ENCODE measurements around the gene MASP2.
"Not testable (repeated sequence)": the region's sequence is repeated elsewhere in the genome, so short reads cannot be mapped to it uniquely, and the experiment has no call there.

The MASP2 gene

DNA sequence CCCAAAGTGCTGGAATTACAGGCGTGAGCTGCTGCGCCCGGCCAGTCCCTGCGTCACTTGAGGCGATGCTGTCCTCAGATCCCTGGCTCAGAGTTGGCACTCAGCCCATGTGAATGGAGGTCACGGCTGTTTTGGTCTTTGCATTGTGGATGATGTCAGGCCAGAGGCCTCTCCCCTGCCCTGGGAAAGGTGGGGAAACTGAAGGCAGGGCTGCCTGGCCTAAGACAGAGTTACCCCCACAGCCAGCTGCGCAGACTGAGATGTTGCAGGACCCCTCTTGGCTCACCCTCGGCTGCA, 821 bp downstream of the MASP2 start:
- H3K9me3 Mint-ChIP-seq, result no peaks in the 10 kb centered on the region
- no peaks in the 10 kb centered on the region for H3K27me3 Mint-ChIP-seq
- no peaks in the 10 kb centered on the region for H3K4me1 Mint-ChIP-seq
- no peak overlapping the region for H3K4me3 Mint-ChIP-seq
- H3K27ac Mint-ChIP-seq, result no peak overlapping the region
- no peaks in the 10 kb centered on the region for H3K36me3 Mint-ChIP-seq

DNA sequence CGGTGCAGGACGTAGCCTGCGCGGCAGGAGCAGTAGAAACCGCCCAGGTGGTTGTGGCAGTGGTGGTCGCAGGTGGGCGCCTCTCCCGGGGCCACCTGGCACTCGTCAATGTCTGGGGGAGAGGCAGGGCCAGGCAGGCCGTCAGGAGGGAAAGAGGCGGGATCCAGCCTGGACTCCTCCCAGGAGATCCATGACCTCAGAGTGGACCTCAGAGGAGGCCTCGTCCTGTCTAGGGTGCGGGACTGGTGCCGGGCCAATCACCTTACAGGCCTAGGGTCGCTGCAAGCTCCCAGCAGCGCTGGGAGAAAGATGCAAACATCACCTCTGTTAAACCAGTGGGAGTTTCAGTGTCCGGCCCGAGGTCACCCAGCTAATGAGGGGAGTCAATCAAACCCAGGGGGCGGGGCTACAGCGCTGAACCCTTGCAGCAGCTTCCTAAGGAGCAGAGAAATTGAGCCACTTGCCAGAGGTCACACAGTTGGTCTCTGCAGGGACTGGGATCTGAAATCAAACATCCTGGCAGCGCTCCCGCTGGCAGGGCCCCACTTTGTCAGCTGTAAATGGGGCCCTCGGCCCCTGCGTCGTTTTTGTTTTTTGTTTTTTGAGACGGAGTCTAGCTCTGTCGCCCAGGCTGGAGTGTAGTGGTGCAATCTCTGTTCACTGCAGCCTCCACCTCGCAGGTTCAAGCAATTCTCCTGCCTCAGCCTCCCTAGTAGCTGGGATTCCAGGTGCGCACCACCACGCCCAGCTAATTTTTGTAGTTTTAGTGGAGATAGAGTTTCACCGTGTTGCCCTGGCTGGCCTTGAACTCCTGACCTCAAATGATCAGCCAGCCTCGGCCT, 1.4 kb downstream of the MASP2 start:
- Mint-ChIP-seq H3K36me3 (no peaks in the 10 kb centered on the region), H3K9me3 (no peaks in the 10 kb centered on the region), H3K27me3 (no peaks in the 10 kb centered on the region), H3K4me3 (no peak overlapping the region), H3K27ac (no peak overlapping the region), H3K4me1 (no peaks in the 10 kb centered on the region)

DNA sequence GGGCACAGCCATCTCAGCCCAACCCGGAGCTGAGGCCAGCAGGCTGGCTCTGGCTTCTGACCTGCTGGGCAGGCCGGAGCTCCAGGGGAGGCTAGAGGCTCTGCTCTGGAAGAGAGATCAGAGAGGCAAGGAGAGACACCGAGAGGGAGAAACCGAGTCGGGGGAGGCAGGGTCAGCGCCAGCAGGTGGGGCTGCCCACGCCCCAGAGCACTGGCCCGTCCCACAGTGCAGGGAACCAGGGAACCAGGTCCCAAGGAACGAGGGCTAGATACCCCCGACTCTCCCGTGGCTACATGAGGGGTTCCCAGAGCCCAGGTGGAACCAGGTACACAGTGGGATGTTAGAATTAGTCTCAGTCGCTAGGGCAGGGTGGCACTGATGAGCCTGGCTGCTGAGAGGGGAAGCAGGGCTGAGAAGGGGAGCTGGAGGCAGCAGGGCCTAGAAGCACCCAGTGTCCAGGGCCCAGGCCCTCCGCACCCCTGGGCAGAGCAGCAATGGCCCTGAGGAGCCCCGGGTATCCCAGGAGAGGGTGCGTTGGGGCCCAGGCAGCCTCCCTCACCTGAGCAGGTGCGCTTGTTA, 2.1 kb downstream of the MASP2 start:
- Mint-ChIP-seq H3K4me3 (no peak overlapping the region), H3K27me3 (no peaks in the 10 kb centered on the region), H3K36me3 (no peaks in the 10 kb centered on the region), H3K9me3 (no peaks in the 10 kb centered on the region), H3K4me1 (no peaks in the 10 kb centered on the region), H3K27ac (no peak overlapping the region)

DNA sequence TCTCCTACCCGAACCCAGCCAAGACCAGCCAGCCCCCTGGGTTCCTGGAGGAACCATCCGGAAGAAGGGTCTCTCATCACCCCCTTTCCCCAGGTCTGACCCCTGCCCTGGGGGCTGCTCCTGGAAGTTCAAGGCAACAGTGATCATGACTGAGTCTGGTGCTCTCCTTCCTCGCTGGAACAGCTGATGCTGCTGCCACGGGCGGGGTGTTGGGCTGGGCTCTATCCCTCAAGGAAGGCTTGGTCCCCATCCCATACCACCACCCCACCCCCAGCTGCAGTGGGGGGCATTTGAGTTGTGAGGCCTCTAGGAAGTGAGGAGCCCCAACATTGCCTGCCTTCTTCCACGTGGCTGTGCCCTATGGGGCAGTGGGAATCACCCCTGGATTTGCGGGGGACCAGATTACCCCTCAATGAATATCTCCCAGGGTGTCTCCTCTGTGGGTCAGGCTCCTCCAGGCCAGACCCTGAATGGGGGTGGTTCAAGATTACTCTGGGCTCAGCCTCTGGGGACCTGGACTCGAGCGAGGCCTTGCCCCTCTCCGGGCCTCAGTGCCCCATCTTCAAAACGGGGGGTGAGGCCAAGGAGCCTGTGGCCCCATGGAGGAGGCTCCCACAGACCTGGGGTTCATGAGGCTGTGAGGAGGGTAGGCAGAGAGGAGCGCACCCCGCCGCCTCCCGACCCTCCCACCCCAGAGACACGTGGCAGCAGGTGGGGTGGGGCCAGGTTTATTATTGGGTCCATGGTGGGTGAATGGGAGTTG, 2.8 kb downstream of the MASP2 start:
- Mint-ChIP-seq H3K9me3 (no peaks in the 10 kb centered on the region), H3K36me3 (no peaks in the 10 kb centered on the region), H3K4me3 (no peak overlapping the region), H3K27me3 (no peaks in the 10 kb centered on the region), H3K27ac (no peak overlapping the region), H3K4me1 (no peaks in the 10 kb centered on the region)

DNA sequence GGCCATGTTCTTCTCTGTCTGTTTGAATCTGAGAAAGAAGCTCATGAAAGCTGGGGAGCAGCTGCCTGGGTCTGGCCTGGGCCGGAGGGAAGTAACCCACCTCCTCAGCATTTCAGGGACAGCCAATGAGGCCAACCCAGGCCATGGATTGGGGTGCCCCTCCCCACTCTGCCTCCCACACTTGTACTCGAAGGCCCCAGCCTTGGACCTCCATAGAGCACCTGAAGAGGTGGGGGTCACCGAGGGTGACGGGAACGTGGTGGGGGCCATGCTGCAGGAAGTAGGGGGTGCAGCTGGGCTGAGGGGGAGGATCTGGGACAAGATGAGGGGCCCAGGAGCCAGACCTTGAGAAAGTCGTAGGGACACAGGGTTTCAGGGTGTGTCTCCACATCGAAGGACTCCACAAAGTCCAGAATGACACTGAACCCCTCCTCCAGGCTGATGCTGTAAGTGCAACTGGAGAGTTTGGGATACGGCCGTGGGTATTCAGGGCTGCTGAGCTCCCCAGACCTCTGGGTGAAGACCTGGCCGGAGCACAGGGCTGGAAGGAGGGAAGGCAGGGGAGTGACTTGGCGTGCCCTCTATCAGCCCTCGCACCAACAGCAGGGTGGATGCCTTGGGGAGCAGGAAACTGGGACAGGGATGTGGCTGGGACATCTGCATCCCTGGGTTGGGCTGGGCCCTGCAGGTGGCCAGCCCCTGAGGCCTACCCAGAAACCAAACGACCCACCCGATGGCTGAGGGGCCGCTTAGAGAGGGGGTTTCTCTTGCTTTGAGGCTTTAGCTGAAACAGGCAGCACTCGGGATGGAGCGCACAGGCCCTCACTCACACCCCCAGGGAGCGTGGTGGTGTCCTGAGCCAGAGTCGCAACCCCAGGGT, 3.8 kb downstream of the MASP2 start:
- no peaks in the 10 kb centered on the region for H3K9me3 Mint-ChIP-seq
- H3K27ac Mint-ChIP-seq, result no peak overlapping the region
- no peaks in the 10 kb centered on the region for H3K36me3 Mint-ChIP-seq
- no peak overlapping the region for H3K4me3 Mint-ChIP-seq
- H3K27me3 Mint-ChIP-seq, result no peaks in the 10 kb centered on the region
- no peaks in the 10 kb centered on the region for H3K4me1 Mint-ChIP-seq

DNA sequence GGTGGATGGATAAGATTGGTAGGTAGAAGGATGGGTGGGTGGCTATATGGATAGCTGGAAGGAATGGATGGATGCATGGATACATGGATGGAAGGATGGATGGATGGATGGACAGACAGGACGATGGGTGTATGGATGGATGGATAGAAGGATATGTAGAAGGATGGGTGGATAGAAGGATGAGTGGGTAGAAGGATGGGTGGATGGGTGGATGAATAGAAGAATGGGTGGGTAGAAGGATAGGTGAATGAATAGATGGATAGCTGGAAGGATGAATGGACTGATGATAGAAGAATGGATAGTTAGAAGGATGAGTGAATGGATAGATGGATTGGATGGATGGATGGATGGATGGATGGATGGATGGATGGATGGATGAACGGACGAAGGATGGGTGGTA, 5.0 kb downstream of the MASP2 start:
- H3K27me3 Mint-ChIP-seq, result no peaks in the 10 kb centered on the region

DNA sequence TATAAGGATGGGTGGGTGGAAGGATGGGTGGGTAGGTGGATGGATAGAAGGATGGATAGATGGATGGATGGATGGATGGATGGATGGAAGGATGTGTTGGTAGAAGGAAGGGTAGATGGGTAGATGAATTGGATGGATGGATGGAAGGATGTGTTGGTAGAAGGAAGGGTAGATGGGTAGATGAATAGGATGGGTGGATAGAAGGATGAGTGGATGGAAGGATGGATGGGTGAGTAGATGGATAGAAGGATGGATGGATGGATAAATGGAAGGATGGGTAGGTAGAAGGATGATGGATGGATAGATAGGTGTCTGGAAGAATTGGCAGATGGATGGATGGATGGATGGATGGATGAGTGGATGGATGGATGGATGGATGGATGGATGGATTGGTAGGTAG, 6.0 kb downstream of the MASP2 start:
- no peak overlapping the region for H3K27ac Mint-ChIP-seq
- H3K27me3 Mint-ChIP-seq, result no peaks in the 10 kb centered on the region
- H3K36me3 Mint-ChIP-seq, result no peaks in the 10 kb centered on the region
- H3K4me3 Mint-ChIP-seq, result no peak overlapping the region
- no peaks in the 10 kb centered on the region for H3K9me3 Mint-ChIP-seq
- peaks cover 6% of the 10 kb centered on the region for H3K4me1 Mint-ChIP-seq

More for the DNA sequence above, 5.0 kb downstream of the MASP2 start:
- Mint-ChIP-seq H3K4me3 (no peak overlapping the region), H3K27ac (no peak overlapping the region), H3K4me1 (peaks cover 6% of the 10 kb centered on the region), H3K36me3 (no peaks in the 10 kb centered on the region), H3K9me3 (no peaks in the 10 kb centered on the region)

DNA sequence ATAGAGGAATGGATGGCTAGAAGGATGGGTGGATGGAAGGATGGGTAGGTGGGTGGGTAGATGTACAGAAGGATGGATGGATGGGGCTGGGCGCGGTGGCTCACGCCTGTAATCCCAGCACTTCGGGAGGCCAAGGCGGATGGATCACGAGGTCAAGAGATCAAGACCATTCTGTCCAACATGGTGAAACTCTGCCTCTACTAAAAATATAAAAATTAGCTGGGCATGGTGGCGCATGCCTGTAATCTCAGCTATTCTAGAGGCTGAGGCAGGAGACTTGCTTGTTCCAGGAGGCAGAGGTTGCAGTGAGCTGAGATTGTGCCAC, 7.0 kb downstream of the MASP2 start:
- H3K27ac Mint-ChIP-seq, result not testable (repeated sequence)

DNA sequence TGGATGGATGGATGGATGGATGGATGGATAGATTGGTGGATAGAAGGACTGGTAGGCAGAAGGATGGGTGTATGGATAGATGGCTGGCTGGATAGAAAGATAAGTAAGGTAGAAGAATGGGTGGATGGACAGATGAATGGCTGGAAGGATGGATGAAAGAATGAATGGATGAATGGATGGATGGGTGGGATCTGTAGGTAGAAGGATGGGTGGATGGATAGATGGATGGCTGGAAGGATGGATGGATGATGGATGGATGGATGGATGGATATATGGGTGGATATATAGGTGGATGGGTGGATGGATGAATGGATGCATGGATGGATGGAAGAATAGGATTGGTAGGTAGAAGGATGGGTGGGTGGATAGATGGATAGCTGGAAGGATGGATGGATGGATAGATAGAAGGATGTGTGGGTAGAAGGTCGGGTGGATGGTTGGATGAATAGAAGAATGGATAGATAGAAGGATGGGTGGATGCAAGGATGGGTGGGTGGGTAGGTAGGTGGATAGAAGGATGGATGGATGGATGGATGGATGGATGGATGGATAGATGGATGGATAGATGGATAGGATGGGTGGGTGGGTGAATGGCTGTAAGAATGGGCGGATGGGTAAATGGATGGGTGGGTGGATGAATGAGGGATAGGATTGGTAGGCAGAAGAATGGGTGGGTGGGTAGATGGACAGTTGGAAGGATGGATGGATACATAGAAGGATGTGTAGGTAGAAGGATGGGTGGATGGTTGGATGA, 7.5 kb downstream of the MASP2 start:
- Mint-ChIP-seq H3K27ac (no peak overlapping the region), H3K4me1 (peaks cover 6% of the 10 kb centered on the region), H3K27me3 (no peaks in the 10 kb centered on the region), H3K4me3 (no peak overlapping the region), H3K36me3 (no peaks in the 10 kb centered on the region), H3K9me3 (no peaks in the 10 kb centered on the region)

More for the DNA sequence above, 7.0 kb downstream of the MASP2 start:
- not testable (repeated sequence) for H3K4me3 Mint-ChIP-seq, H3K36me3 Mint-ChIP-seq, H3K9me3 Mint-ChIP-seq, H3K4me1 Mint-ChIP-seq, H3K27me3 Mint-ChIP-seq

DNA sequence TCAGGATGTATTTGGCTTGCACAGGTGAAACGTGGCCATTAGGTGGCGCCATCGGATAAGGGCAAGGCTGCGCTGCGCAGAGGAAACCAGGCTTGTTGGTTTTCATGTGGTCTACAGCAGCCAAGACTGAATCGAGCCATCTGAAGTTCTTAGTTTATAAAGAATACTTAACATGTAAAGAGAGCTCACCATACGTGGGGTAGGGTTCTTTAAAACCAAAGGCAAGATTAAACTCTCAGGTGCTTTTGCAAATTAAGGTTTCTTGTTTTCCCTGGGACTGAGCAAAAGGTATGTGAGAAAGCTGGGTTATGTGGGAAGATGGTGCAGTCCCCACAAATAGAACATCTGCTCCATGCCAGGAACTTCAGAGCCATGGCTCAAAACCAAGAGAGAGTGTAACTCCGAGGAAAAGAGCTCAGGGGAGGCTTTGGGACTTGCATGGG, 9.3 kb downstream of the MASP2 start:
- Mint-ChIP-seq H3K9me3 (no peaks in the 10 kb centered on the region), H3K4me3 (no peak overlapping the region), H3K36me3 (no peaks in the 10 kb centered on the region), H3K27me3 (no peaks in the 10 kb centered on the region), H3K4me1 (peaks cover 6% of the 10 kb centered on the region), H3K27ac (no peak overlapping the region)

DNA sequence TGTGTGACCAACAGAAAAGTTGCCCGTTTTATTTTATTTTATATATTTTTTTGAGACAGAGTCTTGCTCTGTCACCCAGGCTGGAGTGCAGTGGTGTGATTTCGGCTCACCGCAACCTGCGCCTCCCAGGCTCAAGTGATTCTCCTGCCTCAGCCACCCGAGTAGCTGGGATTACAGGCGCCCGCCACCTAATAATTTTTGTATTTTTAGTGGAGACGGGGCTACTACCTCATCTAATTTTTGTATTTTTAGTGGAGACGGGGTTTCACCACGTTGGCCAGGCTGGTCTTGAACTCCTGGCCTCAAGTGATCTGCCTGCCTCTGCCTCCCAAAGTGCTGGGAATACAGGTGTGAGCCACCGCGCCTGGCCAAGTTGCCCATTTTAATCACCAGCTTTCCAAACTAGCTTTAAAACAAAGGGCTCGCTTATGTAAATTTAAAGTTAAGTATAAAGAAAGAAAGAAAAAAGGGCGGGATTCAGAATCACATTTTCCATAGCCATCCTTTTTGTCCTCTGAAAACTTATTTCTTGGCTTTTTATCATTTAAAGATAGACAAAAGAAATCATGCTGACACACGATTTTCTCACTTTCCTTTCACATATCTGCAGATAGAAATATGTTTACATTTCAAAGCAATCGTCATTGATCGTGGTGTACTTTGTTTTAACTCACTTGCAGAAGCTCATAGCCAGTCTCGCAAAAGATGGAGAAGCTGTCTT, 9.9 kb downstream of the MASP2 start:
- H3K4me3 Mint-ChIP-seq, H3K4me1 Mint-ChIP-seq, H3K9me3 Mint-ChIP-seq, H3K27me3 Mint-ChIP-seq, H3K36me3 Mint-ChIP-seq, H3K27ac Mint-ChIP-seq: not testable (repeated sequence)

DNA sequence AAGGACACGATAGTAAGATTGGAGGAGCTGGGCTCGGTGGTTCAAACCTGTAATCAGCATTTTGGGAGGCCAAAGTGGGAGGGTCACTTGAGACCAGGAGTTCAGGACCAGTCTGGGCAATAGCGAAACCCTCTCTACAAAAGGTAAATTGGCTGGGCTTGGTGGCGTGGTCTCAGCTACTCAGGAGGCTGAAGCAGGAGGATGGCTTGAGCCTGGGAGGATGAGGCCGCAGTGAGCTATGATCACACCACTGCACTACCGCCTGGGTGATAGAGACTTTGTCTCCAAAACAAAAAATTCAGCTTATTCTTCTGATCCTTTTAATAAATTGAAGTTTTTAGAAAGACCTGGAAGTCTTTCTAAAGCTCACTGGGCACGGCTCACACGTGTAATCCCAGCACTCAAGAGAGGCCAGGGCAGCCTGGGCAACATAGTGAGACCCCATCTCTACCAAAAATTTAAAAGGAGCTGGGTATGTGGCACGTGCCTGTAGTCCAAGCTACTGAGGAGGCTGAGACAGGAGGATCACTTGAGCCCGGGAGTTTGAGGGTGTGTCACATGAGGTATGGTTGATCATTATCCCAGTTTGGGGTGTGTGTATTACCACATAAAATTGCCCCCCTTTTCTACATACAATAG, 15.3 kb downstream of the MASP2 start:
- Mint-ChIP-seq H3K4me3 (no peak overlapping the region), H3K27me3 (no peaks in the 10 kb centered on the region), H3K27ac (no peak overlapping the region), H3K4me1 (no peaks in the 10 kb centered on the region), H3K36me3 (no peaks in the 10 kb centered on the region), H3K9me3 (no peaks in the 10 kb centered on the region)

DNA sequence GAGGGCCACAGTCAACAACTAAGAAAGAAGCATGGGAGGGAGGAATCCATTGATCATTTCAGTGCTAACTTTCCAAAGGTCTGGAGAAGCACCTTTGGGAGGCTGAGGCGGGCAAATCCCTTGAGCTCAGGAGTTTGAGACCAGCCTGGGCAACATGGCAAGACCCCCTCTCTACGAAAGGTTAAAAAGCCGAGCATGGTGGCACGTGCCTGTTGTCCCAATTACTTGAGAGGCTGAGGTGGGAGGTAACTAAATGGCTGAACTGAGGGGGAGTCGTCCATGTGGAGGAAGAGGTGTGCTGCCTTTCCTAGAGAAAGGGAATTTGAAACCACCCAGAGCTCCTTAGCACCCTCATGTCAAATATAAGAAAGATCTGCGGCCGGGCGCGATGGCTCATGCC, 16.2 kb downstream of the MASP2 start:
- no peak overlapping the region for H3K27ac Mint-ChIP-seq

DNA sequence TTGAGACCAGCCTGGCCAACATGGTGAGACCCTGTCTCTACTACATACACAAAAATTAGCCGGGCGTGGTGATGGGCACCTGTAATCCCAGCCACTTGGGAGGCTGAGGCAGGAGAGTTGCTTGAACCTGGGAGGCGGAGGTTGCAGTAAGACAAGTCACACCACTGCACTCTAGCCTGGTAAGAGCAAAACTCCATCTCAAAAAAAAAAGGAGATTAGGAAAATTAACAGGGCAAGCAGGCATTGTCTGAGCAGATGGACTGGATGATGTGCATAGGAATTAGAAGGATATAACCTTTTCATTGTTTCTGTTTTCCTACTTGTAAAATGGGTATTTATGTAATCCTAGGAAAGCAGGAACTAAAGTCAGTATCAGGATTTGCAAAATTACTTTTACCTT, 19.0 kb downstream of the MASP2 start:
- no peak overlapping the region for H3K4me3 Mint-ChIP-seq
- H3K27me3 Mint-ChIP-seq, result no peaks in the 10 kb centered on the region
- no peaks in the 10 kb centered on the region for H3K9me3 Mint-ChIP-seq
- peaks cover 15% of the 10 kb centered on the region for H3K4me1 Mint-ChIP-seq
- H3K27ac Mint-ChIP-seq, result no peak overlapping the region
- H3K36me3 Mint-ChIP-seq, result peaks cover 9% of the 10 kb centered on the region

More for the DNA sequence above, 16.2 kb downstream of the MASP2 start:
- Mint-ChIP-seq H3K4me3 (no peak overlapping the region), H3K4me1 (no peaks in the 10 kb centered on the region), H3K9me3 (no peaks in the 10 kb centered on the region), H3K36me3 (no peaks in the 10 kb centered on the region), H3K27me3 (no peaks in the 10 kb centered on the region)
